HepG2 (cell line): Measurements from ENCODE around the gene MRPL14.

ENCODE experiments used
- CEBPG ChIP-seq: IDR thresholded peaks from 2 replicates; pipeline ENCODE4 v1.6.1; 2016
- EZH2 ChIP-seq: conservative IDR thresholded peaks from 2 replicates; pipeline ENCODE4 v1.6.1; 2012; ENCODE audit warnings: mild to moderate bottlenecking, low read depth, low read length, moderate library complexity
- FOXC1 ChIP-seq: sonication (generic); formaldehyde crosslinking; IDR thresholded peaks from 2 replicates; pipeline ENCODE4 v1.8.0; 2022; ENCODE audit warnings: mild to moderate bottlenecking, missing genetic modification reagents, borderline replicate concordance
- HDAC2 ChIP-seq: sonication (generic); formaldehyde crosslinking; IDR thresholded peaks from 2 replicates; pipeline ENCODE4 v1.4.0; 2020; ENCODE audit warnings: missing genetic modification reagents
- MXI1 ChIP-seq: IDR thresholded peaks from 3 replicates; pipeline ENCODE4 v1.6.1; 2012; ENCODE audit warnings: low read depth, low read length, inconsistent platforms, borderline replicate concordance
- MYPOP ChIP-seq: sonication (generic); formaldehyde crosslinking; IDR thresholded peaks from 2 replicates; pipeline ENCODE4 v1.8.1; 2023; ENCODE audit warnings: mild to moderate bottlenecking, moderate library complexity, missing genetic modification reagents
- TEAD3 ChIP-seq: optimal IDR thresholded peaks from 2 replicates; pipeline ENCODE3; 2016; ENCODE audit warnings: borderline replicate concordance

DNA sequence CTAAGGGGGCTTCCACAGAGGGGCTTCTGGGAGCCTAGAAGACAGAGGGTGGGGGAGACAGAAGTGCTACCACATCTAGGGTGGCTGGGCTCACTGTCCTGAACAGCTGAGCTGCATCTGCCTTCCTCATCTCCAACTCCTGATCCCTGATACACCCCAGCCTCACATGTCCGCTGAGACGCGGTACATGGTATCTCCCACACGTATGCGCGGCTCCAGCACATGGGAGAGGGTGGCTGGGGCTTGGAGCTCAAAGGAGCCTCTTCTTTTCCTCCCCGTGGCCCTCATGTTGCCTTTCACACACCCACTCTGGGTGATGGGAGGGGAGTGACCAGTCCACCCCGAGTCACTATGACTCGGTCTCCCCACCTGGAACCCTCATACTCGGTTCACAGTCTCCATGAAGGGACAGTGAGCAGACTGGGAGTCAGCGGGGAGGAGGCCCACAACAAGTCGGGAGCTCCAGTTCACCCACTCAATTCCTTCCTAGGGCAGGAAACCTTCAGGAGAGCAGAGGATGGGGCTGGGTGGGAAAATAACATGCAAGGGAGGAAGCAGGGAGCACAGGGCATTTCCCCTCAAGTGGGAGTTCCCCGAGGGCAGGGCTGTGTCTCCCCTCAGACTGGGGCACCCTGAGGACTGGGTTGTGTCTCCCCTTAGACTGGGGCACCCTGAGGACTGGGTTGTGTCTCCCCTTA is 61.7 kb downstream of the MRPL14 start:
- TF ChIP-seq TEAD3 (CRISPR knock-in tag) (no peak), CEBPG (CRISPR knock-in tag) (no peak), MXI1 (no peak), FOXC1 (no peak), EZH2 (no peak), MYPOP (no peak), HDAC2 (CRISPR knock-in tag) (no peak)
